NCI-H2196 (cell line): Measurements from ENCODE around the gene NCOR2.

Source experiments
- DNase-seq: peaks from one replicate; lab custom pipeline; 2025; ENCODE audit not compliant: unreplicated experiment; lab: John Stamatoyannopoulos, UW

NCOR2 gene

DNA sequence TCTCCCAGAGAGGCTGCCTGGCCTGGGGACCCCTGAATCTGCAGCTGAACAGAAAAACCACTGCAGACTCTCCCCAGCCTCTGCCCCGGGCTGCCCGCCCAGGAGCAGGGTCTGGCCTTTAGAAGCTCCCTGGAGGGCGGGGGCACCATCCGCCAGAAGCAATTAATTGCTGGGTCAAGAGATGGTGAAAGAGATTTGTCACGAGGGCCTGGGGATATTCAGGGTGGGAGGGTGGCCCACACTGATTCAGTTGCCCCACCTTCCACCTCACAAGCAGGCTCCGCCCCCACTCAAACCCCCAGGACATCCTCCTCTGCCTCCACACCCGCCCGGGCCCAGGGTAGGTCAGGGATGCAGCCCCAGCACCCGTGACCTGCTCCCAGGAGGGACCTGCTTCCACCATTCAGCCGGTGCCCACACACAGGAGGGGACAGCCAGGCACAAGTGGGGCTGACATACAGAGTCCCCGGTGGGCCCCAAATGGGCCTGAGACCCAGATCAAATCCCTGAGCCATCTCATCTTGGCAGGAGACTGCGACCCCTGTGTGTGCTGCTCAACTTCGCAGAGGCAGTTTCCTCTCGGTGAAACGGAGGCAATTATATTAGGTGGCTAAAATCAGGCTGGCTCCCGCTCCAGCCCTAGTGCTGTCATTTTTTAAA lies 23.0 kb downstream of the NCOR2 start:
- no peak for DNase-seq

DNA sequence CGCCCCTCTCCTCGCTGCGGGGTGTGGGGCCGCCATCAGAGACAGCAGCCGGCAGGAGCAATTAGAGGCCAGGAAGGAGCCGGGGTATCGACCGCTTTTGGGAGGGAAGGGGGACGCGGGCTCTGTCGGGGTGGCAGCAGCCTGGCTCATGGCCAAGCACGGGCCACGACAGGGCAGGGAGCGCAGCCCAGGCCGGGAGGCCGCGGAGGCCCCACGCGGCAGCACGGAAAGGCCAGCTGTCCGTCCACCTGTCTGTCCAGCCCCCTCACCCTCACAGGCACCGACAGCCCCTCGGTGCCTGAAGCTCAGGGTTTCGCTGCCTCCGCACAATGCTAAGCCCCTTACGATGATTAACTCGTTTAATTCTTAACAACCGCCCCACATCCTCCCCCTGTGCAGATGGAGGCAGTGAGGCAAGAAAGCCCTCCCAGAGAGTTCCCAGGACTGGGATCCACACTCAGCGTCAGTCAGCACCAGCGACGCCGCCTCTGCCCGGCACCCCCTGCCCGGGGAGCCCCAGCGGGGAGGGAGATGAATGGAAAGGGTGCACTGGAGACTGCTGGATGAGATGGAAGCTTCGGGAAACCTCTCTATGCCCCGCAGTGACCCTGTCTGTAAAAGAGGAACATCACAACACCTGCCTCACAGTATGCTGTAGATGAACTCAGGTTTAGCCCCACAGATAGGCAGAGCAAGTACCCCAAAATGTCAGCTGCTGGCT lies 23.7 kb downstream of the NCOR2 start:
- DNase-seq: no peak

DNA sequence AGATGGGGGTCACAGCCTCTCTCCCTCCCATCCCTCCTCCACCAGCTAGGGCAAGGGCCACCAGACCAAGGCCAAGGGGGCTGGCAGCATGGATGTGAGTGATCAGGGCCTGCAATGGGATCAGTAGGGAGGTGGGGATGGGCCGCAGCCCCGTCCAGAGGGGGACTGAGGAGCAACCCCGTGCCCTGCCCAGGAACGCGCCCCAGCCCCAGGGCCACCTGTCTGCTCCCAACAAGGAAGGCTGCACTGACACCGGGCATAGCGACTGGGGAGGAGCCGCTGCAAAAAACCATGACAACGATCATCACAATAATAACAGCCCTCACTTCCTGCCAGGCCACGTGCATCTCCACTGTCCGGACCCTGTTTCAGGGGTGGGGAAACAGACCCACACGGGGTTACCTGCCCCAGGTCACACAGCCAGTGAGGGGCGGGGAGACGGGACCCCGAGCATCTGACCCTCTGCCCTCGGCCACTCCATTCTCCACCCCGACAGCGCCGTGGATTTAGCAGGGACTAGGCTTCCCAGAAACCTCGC lies 24.3 kb downstream of the NCOR2 start:
- DNase-seq: no peak

DNA sequence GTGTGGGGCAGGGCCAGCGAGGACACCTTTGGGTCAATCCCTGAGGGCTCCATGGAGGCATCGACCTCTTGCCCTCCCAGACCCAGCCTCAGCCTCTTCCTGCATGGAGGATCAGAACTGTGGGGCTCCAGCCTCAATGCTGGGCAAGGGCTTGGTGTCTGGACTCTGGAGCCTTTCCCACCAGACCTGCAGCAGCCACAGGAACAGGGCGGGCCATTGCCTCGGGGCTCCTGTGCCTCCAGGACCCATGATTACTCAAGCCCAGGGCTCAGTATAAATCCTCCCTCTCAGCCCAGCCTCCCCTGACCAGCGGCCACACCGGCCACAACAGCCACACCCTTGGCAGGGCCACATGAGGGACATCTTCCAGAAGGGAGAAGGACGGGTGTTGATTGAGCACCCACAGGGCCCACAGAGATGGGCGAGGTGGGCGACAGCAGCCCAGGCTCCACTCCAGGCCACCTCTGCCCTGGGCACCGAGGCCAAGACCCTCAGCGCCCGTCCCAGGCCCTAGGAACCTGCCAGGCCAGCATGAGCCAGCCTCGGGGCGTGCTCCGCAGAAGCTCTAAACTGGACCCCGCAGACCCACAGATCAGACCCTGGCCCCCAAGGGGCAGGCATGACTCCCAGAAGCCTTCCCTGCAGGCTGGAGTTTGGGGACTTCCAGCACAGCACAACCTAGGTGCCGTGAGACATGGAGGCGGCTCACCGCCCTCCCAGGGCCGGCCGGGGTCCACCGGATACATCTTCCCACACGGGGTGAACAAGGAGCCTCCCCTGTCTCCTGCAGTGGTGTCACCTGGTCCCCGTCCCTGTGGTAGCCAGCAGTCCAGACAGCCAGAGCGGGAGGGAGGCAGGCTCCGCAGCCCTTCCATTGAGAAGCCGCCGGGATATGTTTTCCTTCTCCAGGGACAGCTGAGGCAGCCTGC lies 25.1 kb downstream of the NCOR2 start:
- DNase-seq: no peak

DNA sequence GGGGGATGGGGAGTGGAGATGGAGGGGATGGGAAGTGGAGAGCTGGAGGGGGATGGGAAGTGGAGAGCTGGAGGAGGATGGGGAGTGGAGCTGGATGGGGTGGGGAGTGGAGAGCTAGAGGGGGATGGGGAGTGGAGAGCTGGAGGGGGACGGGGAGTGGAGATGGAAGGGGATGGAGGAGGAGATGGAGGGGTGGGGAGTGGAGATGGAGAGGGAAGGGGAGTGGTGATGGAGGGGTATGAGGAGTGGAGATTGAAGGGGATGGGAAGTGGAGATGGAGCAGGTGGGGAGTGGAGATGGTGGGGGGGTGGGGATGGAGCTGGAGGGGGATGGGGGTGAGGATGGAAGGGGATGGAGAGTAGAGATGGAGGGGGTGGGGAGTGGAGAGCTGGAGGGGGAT lies 26.1 kb downstream of the NCOR2 start:
- DNase-seq: no peak

DNA sequence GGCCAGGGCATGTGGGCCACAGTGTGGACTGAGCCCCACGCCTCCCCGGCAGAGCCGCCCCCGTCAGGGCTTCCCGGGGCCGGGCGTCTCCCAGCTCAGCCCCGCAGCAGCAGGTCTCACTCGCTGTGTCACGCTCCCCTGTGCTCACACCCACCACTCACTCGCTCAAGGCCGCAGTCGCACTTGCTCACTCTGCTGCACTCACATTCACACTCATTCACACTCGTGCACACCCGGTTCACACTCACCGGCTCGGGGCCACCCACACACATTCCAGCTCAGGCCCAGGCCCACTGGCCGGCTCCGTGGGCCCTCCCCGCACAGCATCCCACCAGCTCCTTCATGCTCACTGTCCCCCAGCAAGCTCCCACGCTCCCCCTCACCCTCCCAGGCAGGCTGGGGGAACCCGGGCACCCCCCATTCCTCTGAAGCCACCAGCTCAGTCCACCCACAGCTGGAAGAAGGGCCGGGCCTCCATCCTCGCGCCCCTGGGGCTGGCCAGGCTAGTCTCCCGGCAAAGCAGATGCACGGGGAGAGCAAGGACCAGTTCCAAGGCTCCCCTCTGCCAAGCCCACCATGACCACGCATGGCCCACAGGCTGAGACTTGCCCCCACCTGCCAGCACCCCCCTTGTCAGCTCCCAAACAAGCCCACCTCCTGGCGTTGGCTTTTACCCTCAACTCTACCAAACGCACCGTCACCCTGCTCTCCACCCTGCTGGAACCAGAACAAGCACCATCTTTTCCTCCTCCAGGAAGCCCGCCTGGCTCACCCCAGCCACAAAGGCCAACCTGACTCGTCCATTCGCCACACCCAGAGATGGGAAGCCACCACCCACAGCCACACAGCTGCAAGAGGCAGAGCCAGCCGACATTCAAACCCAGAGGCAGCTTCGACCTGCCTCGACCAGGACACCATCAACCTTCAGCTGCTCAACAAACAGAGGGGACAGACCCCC lies 28.0 kb downstream of the NCOR2 start:
- no peak for DNase-seq

DNA sequence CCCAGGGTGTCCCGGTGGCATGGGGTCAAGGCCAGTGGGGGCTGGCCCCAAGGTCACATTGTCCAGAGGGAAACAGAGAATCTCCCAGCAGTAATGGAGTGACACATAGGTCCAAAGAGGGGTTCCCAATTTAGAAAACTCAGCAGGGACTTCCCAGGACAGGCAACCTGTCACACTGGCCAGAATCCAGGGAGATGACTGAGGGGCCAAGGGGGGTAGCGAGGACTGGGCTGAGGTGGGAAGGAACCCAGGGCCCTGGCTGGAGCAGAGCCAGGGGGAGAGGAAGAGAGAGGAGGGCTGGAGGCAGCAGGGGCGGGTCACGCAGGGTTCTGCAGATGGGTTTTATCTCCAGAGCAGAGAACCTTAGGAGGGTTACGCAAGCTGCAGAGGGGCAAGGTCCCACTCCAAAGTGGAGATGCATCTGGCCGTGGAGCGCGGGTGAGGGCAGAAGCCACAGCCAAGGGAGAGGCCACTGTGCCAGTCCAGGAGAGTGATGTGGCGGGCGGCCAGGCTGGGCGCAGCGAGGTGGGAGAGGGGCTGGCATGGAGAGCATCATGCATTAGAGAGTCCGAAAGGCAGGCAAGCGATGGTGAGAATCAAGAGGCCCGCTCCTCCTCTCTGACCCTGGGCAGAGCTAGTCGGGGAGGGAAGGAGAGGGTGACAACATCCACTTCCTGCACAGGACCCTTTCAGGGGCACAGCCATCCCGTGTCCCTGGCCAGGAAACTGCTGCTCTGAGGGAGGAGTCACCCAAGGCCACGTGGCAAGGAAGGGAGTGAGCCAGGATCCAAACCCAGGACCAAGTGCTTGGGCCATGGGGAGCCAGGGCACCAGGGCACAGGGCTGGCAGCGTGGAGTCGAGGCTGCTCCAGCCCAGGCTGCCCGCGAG lies 29.0 kb downstream of the NCOR2 start:
- no peak for DNase-seq

DNA sequence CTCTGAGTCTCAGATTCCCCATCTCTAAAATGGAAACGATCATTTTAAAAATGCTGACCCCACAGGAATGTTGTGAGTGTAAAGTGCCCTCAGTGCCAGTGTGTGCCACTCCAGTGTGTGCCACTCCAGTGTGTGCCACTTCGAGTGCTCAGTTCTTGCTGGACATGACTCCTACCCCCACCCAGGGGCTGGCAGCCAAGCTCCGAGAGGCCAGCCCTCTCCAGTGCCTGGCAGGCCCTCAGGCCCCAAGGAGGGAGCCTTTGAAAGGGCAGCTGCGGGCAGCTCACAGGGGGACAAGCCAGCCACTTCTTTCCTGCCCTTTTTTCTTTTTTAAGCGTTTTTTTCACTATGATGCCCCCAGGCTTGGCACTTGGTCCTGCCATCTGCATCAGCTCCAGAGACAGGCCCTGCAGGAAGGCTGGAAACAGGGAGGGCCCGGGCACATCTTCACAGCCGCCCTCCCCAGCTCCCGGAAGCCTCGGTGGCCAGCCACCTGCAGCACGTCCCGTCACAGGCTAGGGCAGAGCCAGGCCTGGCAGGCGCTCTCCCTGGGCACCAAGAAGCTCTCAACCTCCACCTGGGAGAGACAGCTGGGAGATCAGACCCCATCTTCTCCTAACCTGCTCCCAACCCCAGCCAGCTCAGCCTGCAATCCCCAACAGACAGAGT lies 29.8 kb downstream of the NCOR2 start:
- DNase-seq: peak; percentile 31

DNA sequence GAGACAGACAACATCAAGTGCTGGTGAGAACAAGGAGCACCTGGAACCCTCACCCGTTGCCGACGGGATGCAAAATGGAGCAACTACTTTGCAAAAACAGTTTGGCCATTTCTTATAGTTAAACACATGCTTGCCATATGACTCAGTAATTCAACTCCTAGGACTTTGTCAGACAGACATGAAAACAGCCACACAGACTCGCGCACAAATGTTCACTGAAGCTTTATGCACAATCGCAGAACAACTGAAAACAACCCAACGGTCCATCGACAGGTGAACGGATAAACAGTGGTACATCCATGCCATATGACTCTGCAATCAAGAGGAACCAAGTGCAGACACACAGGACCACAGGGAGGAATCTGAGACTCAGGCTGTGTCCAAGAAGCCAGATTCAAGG lies 30.8 kb downstream of the NCOR2 start:
- no peak for DNase-seq

DNA sequence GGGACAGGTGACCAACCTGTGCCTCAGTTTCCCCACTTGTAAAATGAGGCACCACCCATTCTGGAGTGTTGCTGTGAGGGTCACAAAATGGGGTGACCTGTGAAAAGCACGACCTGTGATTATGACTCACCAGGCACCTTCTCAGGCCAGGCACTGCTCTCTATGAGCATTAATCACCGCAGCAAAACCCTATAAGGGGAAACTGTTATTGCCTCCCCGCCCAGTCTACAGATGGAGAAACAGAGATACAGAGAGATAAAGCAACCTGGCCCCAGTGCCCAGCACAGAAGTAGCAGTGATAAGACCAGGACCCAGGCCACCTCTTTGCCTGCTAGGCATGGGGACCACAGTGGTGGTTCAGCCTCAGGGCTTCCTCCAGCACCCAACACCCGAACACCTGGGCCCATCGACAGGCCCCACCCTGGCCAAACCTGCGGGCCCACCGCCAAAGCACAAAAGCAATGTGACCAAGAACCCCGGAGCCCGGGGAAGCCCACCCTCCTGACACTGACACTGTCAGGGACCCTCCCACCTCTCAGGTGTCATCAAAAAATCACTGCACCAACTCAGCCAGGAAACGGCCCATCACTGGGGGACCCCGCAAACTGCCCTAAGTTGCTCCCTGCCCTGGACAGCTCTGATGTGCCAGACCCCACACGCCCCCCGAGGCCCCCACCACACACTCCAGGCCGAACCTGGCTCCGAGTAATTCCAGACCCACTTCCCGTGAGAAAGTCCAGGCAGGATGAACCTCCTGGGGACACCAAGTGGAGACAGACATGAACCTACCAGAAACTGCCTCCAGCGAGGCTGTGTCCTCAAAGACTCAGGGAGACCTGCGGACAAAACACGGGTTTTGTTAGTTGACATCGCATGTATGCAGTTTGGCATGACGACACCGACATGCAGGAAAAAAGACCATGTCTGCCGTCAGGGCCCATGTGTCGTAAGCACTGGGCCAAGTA lies 32.4 kb downstream of the NCOR2 start:
- no peak for DNase-seq

DNA sequence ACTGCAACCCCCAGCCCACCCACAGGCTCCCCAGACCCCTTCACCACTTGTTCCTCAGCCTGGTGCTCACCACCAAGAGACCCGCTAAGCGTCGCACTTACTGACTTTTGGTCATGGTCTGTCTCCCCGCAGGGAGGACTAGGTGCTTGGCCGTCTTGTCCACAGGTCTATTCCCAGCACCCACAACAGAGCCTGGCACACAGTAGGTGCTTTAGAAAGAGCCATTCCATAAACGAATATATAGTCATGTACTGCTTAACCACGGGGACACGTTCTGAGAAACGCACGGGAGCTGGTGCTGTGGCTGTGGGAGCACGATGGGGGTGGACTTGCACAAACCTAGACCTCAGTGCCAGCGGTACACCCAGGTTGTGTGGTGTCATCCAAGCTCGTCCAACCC lies 34.0 kb downstream of the NCOR2 start:
- DNase-seq: no peak

DNA sequence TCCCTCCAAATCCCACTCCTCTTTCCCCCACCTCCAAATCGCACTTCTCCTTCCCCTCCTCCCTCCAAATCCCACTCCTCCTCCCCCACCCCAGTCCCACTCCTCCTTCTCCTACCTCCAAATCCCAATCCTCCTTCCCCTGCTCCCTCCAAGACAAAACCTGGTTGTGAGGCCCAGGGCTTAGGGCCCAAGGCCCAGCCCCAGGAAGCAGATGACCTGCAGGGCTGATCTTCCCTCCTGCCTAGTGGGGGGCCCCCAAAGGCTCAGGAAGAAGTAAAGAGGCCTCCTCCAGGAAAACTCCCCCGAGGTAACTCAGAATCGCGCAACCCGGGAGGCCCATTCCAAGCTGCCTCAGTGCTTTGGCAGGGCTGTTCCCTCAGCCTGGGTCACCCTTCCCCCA lies 34.4 kb downstream of the NCOR2 start:
- no peak for DNase-seq

DNA sequence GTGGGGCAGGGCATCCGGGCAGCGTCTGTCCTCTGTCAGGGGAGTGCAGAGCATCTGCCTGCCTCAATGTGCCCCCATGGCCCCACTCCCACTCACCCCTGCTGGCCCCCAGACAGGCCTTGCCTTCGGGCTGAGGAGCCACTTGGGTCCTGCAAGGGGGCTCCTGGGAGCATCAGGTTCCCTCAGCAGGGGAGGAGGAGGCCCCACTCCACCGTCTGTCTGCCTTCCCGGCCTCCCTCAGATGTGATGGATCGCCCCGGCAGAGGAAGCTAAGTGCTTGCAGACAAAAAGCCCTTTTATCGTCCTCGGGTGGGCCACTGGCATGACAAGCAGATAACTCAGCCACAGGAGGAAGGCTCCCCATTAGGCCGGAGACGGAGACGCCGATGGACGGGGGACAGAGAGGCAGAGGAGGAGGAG lies 35.1 kb downstream of the NCOR2 start:
- no peak for DNase-seq

DNA sequence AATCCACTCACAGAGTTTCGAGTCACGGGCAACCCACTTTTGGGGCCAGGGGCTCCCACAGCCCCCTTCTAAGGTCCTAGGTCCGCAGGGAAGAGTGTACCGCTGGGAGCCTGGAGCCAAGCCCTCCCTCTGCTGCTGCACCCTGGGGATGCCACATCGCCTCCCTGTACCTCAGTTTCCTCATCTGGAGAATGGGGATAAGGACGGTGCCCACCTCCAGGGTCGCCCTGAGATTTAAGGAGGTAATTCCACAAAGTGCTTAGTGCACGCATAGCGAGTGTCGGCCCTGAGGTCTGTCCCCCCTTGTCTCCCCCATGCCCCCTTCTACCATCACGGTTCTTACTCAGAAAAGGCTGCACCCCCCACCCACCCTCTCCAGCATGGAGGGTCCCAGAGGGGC lies 35.5 kb downstream of the NCOR2 start:
- DNase-seq: no peak

DNA sequence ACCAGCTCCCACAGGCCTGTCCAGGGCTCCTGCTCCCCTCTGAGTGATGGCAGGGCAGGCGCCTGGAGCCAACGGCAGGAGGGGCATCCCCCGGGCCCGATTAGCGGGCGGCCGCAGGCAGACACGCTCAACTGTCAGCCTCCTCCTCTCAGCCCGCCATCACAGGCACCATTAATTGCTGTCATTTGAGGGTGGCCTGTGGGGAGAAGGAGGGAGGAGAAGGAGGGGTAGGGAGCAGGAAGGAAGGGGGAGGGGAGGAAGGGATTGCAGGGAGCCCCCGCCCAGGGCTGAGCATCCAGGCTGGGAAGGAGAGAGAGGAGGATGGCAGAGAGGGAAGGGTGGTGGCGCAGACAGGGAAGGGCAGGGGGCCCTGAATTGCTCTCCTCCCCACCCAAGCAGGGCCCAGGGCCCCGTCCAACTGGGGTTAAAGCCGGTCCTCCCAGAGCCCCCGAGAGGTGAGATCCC lies 36.1 kb downstream of the NCOR2 start:
- no peak for DNase-seq

DNA sequence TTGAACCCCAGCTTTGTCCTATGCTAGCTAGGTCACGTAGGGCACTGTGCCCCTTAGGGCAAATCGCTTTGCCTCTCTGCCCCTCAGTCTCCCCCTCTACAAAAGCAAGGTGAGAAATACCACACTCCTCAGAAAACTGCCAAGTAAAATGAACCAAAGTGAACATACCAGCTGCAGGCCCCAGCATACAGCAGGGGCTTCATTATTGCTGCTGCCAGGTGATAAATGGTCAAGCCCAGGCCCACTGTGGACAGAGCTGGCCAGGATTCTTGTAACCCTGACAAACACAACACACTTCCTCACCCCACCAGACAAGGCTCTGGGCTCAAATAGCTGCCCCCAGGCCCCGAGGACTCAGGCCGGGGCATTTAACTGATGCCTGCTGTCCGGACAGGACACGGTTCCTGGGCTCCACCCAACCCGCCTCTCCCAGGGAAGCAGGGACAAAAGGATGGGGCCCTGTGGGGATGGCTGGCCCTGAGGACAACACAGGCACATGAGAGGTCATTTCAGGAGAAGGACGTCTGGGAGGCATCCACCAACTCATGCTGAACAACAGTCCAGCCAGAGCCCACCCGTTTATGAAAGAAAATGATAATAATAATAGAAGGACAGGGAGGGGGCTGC lies 36.7 kb downstream of the NCOR2 start:
- no peak for DNase-seq
